ENCODE measurements around the gene MSH3.
A peak's percentile ranks its signal among the peaks of the same experiment; 100 is the strongest.
"Not testable (repeated sequence)": the region's sequence is repeated elsewhere in the genome, so short reads cannot be mapped to it uniquely, and the experiment has no call there.

Gene MSH3

GRCh38 chr5:80739898-80740297 lies 85.4 kb downstream of the MSH3 start (continued):
- TF ChIP-seq TCF7L2 (IDR thresholded peaks at IDR 0.05; ENCODE audit: borderline replicate concordance, low read depth, low read length) (peak; percentile 96), ZNF645 (tag by site-specific recombination; IDR thresholded peaks at IDR 0.05) (no peak), ZNF292 (tag by site-specific recombination; IDR thresholded peaks at IDR 0.05; ENCODE audit: borderline replicate concordance, low read depth) (no peak), HOXC10 (CRISPR knock-in tag; IDR thresholded peaks at IDR 0.05) (no peak), PRDM4 (tag by site-specific recombination; IDR thresholded peaks at IDR 0.05) (peak; percentile 62; the same call in 1 of the 2 replicates), FEZF1 (tag by site-specific recombination; IDR thresholded peaks at IDR 0.05) (peak; percentile 90), IKZF3 (tag by site-specific recombination; IDR thresholded peaks at IDR 0.05) (peak; percentile 84), ZBTB11 (tag by site-specific recombination; conservative IDR thresholded peaks at IDR 0.05; ENCODE audit: low read depth) (no peak), SP7 (tag by site-specific recombination; IDR thresholded peaks at IDR 0.05) (no peak)

- H3K27ac ChIP-seq (ENCODE audit: extremely low read depth, low read depth, low read length); H3K4me3 ChIP-seq (ENCODE audit: low read depth, low read length); POLR2A ChIA-PET; CTCF ChIA-PET; H3K9me3 ChIP-seq (ENCODE audit: control insufficient read depth, insufficient read depth, low read depth, low read length): not testable (repeated sequence)
- H3K4me1 ChIP-seq (ENCODE audit: control insufficient read depth, insufficient read depth, low read length), result peaks cover 15% of the 10 kb centered on the region
- peak; percentile 60; the same call in 1 of the 2 replicates for TF ChIP-seq SCRT1 (tag by site-specific recombination; IDR thresholded peaks at IDR 0.05; ENCODE audit: borderline replicate concordance)
- TF ChIP-seq SCRT2 (tag by site-specific recombination; IDR thresholded peaks at IDR 0.05), result peak; percentile 76
- peaks cover 9 to 23% of the 10 kb centered on the region in 2 experiments for H3K36me3 ChIP-seq (ENCODE audit: control insufficient read depth in 2 of 2, insufficient read depth in 1 of 2, low read length in 2 of 2)
These were observed 86.0 kb downstream of the MSH3 start for GRCh38 chr5:80740488-80740887.

GRCh38 chr5:80740999-80741398 lies 86.5 kb downstream of the MSH3 start:
- no peaks in the 10 kb centered on the region for H3K9me3 ChIP-seq (ENCODE audit: control insufficient read depth, insufficient read depth, low read depth, low read length)
- no peak overlapping the region for H3K4me3 ChIP-seq (ENCODE audit: low read depth, low read length)
- H3K27ac ChIP-seq (ENCODE audit: extremely low read depth, low read depth, low read length), result no peak overlapping the region
- peaks cover 15% of the 10 kb centered on the region for H3K4me1 ChIP-seq (ENCODE audit: control insufficient read depth, insufficient read depth, low read length)
- ChIA-PET CTCF (no interaction called here), POLR2A (no interaction called here)
- H3K36me3 ChIP-seq (ENCODE audit: control insufficient read depth in 2 of 2, insufficient read depth in 1 of 2, low read length in 2 of 2), result peaks cover 9 to 27% of the 10 kb centered on the region in 2 experiments
- TF ChIP-seq ZFP41 (tag by site-specific recombination; IDR thresholded peaks at IDR 0.05; ENCODE audit: borderline replicate concordance) (no peak), ZNF580 (tag by site-specific recombination; IDR thresholded peaks at IDR 0.05) (no peak), ZNF398 (tag by site-specific recombination; IDR thresholded peaks at IDR 0.05) (no peak), ZNF677 (tag by site-specific recombination; IDR thresholded peaks at IDR 0.05) (no peak), ZNF169 (tag by site-specific recombination; IDR thresholded peaks at IDR 0.05) (no peak), ZNF404 (tag by site-specific recombination; IDR thresholded peaks at IDR 0.05) (no peak), ZNF2 (tag by site-specific recombination; IDR thresholded peaks at IDR 0.05) (no peak), ZNF18 (tag by site-specific recombination; IDR thresholded peaks at IDR 0.05) (no peak), ZNF223 (tag by site-specific recombination; IDR thresholded peaks at IDR 0.05) (no peak), ZSCAN4 (tag by site-specific recombination; IDR thresholded peaks at IDR 0.05) (no peak)

Data from HEK293 (cell line).